Ishikawa (cell line): ENCODE data around the gene TRPM5.

Experiments
- CEBPB ChIP-seq: IDR thresholded peaks from 2 replicates; pipeline ENCODE4 v1.6.1; 2012
- CREB1 ChIP-seq: IDR thresholded peaks from 2 replicates; pipeline ENCODE4 v1.6.1; 2012; ENCODE audit warnings: low read depth
- EGR1 ChIP-seq: IDR thresholded peaks from 2 replicates; pipeline ENCODE4 v1.6.1; 2012
- EP300 ChIP-seq: IDR thresholded peaks from 2 replicates; pipeline ENCODE4 v1.6.1; 2012; ENCODE audit warnings: borderline replicate concordance
- FOXM1 ChIP-seq: IDR thresholded peaks from 2 replicates; pipeline ENCODE4 v1.6.1; 2012; ENCODE audit warnings: low read depth, borderline replicate concordance
- MAX ChIP-seq: IDR thresholded peaks from 2 replicates; pipeline ENCODE4 v1.6.1; 2012
- NFIC ChIP-seq: IDR thresholded peaks from 2 replicates; pipeline ENCODE4 v1.6.1; 2012
- RAD21 ChIP-seq: IDR thresholded peaks from 2 replicates; pipeline ENCODE4 v1.6.1; 2012; ENCODE audit warnings: low read depth
- REST ChIP-seq: IDR thresholded peaks from 2 replicates; pipeline ENCODE4 v1.6.1; 2012; ENCODE audit warnings: low read depth, mild to moderate bottlenecking
- TAF1 ChIP-seq: IDR thresholded peaks from 2 replicates; pipeline ENCODE4 v1.6.1; 2012; ENCODE audit warnings: low read depth, mild to moderate bottlenecking
- TCF12 ChIP-seq: IDR thresholded peaks from 2 replicates; pipeline ENCODE4 v1.6.1; 2012; ENCODE audit warnings: low read depth
- TEAD4 ChIP-seq: IDR thresholded peaks from 2 replicates; pipeline ENCODE4 v1.6.1; 2012
- USF1 ChIP-seq: IDR thresholded peaks from 2 replicates; pipeline ENCODE4 v1.6.1; 2012
- YY1 ChIP-seq: IDR thresholded peaks from 2 replicates; pipeline ENCODE4 v1.6.1; 2012; ENCODE audit warnings: low read depth
- ZBTB7A ChIP-seq: IDR thresholded peaks from 2 replicates; pipeline ENCODE4 v1.6.1; 2012; ENCODE audit warnings: low read depth

TRPM5 gene

GRCh38 chr11:2419638-2420501 is 24.4 kb downstream of the TRPM5 start:
- TF ChIP-seq FOXM1 (no peak), RAD21 (peak; percentile 87)

GRCh38 chr11:2418693-2419360 is 25.5 kb downstream of the TRPM5 start:
- TF ChIP-seq CEBPB, result no peak
- no peak for TF ChIP-seq EGR1
- no peak for TF ChIP-seq YY1
- TF ChIP-seq TAF1, result no peak
- no peak for TF ChIP-seq ZBTB7A
- no peak for TF ChIP-seq CREB1
- TF ChIP-seq TEAD4, result no peak
- TF ChIP-seq MAX, result no peak
- TF ChIP-seq FOXM1, result no peak
- no peak for TF ChIP-seq NFIC
- TF ChIP-seq EP300, result no peak
- no peak for TF ChIP-seq USF1
- TF ChIP-seq TCF12, result no peak
- no peak for TF ChIP-seq RAD21
- no peak for TF ChIP-seq REST

- TF ChIP-seq RAD21, result no peak
- no peak for TF ChIP-seq EP300
- no peak for TF ChIP-seq USF1
- no peak for TF ChIP-seq YY1
- no peak for TF ChIP-seq FOXM1
These were observed 26.2 kb downstream of the TRPM5 start for GRCh38 chr11:2417856-2418692.

- no peak for TF ChIP-seq TEAD4
- no peak for TF ChIP-seq YY1
- TF ChIP-seq TAF1, result no peak; the same call in 1 of the 2 replicates
- TF ChIP-seq ZBTB7A, result no peak
- no peak for TF ChIP-seq CEBPB
- no peak for TF ChIP-seq RAD21
- TF ChIP-seq TCF12, result no peak
- no peak for TF ChIP-seq USF1
- no peak for TF ChIP-seq CREB1
These were observed 27.5 kb downstream of the TRPM5 start for GRCh38 chr11:2416765-2417164.

GRCh38 chr11:2415601-2416380 is 28.5 kb downstream of the TRPM5 start:
- TF ChIP-seq NFIC, result no peak
- TF ChIP-seq CREB1, result no peak
- no peak for TF ChIP-seq TAF1
- no peak for TF ChIP-seq FOXM1
- TF ChIP-seq EP300, result no peak
- no peak for TF ChIP-seq YY1
- no peak for TF ChIP-seq USF1
- no peak for TF ChIP-seq CEBPB
- TF ChIP-seq MAX, result no peak
- TF ChIP-seq RAD21, result no peak
- no peak for TF ChIP-seq ZBTB7A
- TF ChIP-seq REST, result no peak
- TF ChIP-seq TEAD4, result no peak
- TF ChIP-seq EGR1, result no peak
- TF ChIP-seq TCF12, result no peak
